IMR-90 (cell line): ENCODE measurements around the gene AGBL5. TPM values are rescaled to one million over a fixed set of nuclear protein-coding genes. Genes with fewer than 3 reads are reported as not detected.

ENCODE experiments used
- ATAC-seq: fragments of 200-7000 bp; cut with Tn5 transposase; 2 replicates; pipeline ENCODE4 v1.9.1; 2020; ENCODE audit warnings: low read depth, mild to moderate bottlenecking, moderate library complexity
- BruUV-seq: library from RNA; stranded (reverse); fragments of 400-500 nt; replicated peaks from 2 replicates; lab custom pipeline; 2021; lab: Mats Ljungman, UMichigan
- CTCF ChIA-PET: fragments of 300-600 bp; formaldehyde crosslinking; extraction: SDS; loops from one replicate; lab custom pipeline; 2021; ENCODE audit warnings: antibody characterized with exemption; lab: Yijun Ruan, JAX
- POLR2A ChIA-PET: fragments of 300-600 bp; sonication (Branson Sonifier 250); formaldehyde crosslinking; loops from one replicate; lab custom pipeline; 2022; ENCODE audit warnings: antibody characterized with exemption; ENCODE audit not compliant: unreplicated experiment; lab: Charles Lee
- DNase-seq: peaks from one replicate; pipeline ENCODE4 v3.0.0; 2013
- H2AFZ ChIP-seq: replicated peaks from 2 replicates; pipeline ENCODE3; 2013; ENCODE audit warnings: low read length, mild to moderate bottlenecking; ENCODE audit not compliant: poor library complexity
- H2AK5ac ChIP-seq: 2 replicates; pipeline ENCODE4 v1.6.1; 2013; ENCODE audit warnings: low read depth, low read length, inconsistent platforms
- H2AK9ac ChIP-seq: replicated peaks from 2 replicates; pipeline ENCODE3; 2013; ENCODE audit warnings: mild to moderate bottlenecking, low read depth, low read length, moderate library complexity; ENCODE audit not compliant: poor library complexity
- H2BK120ac ChIP-seq: 2 replicates; pipeline ENCODE4 v1.6.1; 2013; ENCODE audit warnings: low read depth, low read length, inconsistent platforms
- H2BK15ac ChIP-seq: 3 replicates; pipeline ENCODE4 v1.6.1; 2013; ENCODE audit warnings: low read depth, low read length, inconsistent platforms
- H2BK20ac ChIP-seq: 2 replicates; pipeline ENCODE4 v1.6.1; 2013; ENCODE audit warnings: low read depth, mild to moderate bottlenecking, inconsistent platforms, low read length, moderate library complexity
- H2BK5ac ChIP-seq: 2 replicates; pipeline ENCODE4 v1.6.1; 2013; ENCODE audit warnings: mild to moderate bottlenecking, low read depth, low read length, inconsistent platforms; ENCODE audit not compliant: poor library complexity, severe bottlenecking
- H3K14ac ChIP-seq: replicated peaks from 2 replicates; pipeline ENCODE4 v1.6.1; 2013; ENCODE audit warnings: low read depth, low read length, inconsistent platforms
- H3K18ac ChIP-seq: 2 replicates; pipeline ENCODE4 v1.6.1; 2013; ENCODE audit warnings: low read depth, low read length, control low read depth
- H3K23ac ChIP-seq: 2 replicates; pipeline ENCODE4 v1.6.1; 2013; ENCODE audit warnings: low read depth, low read length, inconsistent platforms
- H3K27ac ChIP-seq: 2 replicates; pipeline ENCODE4 v1.5.1; 2013; ENCODE audit warnings: mild to moderate bottlenecking, control low read depth, low read length; ENCODE audit not compliant: insufficient read depth
- H3K27me3 ChIP-seq: 2 replicates; pipeline ENCODE4 v1.6.1; 2013; ENCODE audit warnings: low read length; ENCODE audit not compliant: control insufficient read depth, insufficient read depth
- H3K36me3 ChIP-seq: 2 replicates; pipeline ENCODE4 v1.6.1; 2013; ENCODE audit warnings: low read length, mixed read lengths; ENCODE audit not compliant: control insufficient read depth, insufficient read depth
- H3K4ac ChIP-seq: 2 replicates; pipeline ENCODE4 v1.6.1; 2013; ENCODE audit warnings: low read depth, low read length, inconsistent platforms
- H3K4me1 ChIP-seq: 2 replicates; pipeline ENCODE4 v1.6.1; 2013; ENCODE audit warnings: low read length, mixed read lengths; ENCODE audit not compliant: control insufficient read depth, insufficient read depth
- H3K4me2 ChIP-seq: 2 replicates; pipeline ENCODE4 v1.6.1; 2013; ENCODE audit warnings: low read depth, mild to moderate bottlenecking, control low read depth, low read length, moderate library complexity
- H3K4me3 ChIP-seq: 2 replicates; pipeline ENCODE4 v1.5.1; 2013; ENCODE audit warnings: low read depth, mild to moderate bottlenecking, control low read depth, low read length, moderate library complexity; ENCODE audit not compliant: insufficient read depth
- H3K56ac ChIP-seq: 2 replicates; pipeline ENCODE4 v1.6.1; 2013; ENCODE audit warnings: low read length, inconsistent platforms; ENCODE audit not compliant: insufficient read depth; ENCODE audit errors: extremely low read depth
- H3K79me1 ChIP-seq, 2 experiments: 2 replicates each; pipeline ENCODE4 v1.6.1; 2013; ENCODE audit warnings: low read length in 2 of 2, inconsistent platforms in 1 of 2, low read depth in 1 of 2
- H3K9ac ChIP-seq: 2 replicates; pipeline ENCODE4 v1.6.1; 2013; ENCODE audit warnings: low read depth, low read length, control low read depth
- H3K9me1 ChIP-seq: 2 replicates; pipeline ENCODE4 v1.6.1; 2013; ENCODE audit warnings: low read length, inconsistent platforms; ENCODE audit not compliant: insufficient read depth
- H3K9me3 ChIP-seq: 2 replicates; pipeline ENCODE4 v1.6.1; 2013; ENCODE audit warnings: low read length; ENCODE audit not compliant: control insufficient read depth, insufficient read depth
- H4K20me1 ChIP-seq: 2 replicates; pipeline ENCODE4 v1.6.1; 2013; ENCODE audit warnings: low read length, inconsistent platforms; ENCODE audit not compliant: insufficient read depth
- H4K5ac ChIP-seq: 2 replicates; pipeline ENCODE4 v1.6.1; 2013; ENCODE audit warnings: mild to moderate bottlenecking, low read depth, low read length, control low read depth
- H4K8ac ChIP-seq, 2 experiments: 2 replicates each; pipeline ENCODE4 v1.6.1; 2013; ENCODE audit warnings: low read depth in 2 of 2, low read length in 2 of 2, control low read depth in 1 of 2, inconsistent platforms in 1 of 2
- H4K91ac ChIP-seq: 2 replicates; pipeline ENCODE4 v1.6.1; 2013; ENCODE audit warnings: low read depth, low read length, inconsistent platforms; ENCODE audit not compliant: insufficient read depth
- CHD1 ChIP-seq: IDR thresholded peaks from 2 replicates; pipeline ENCODE4 v1.6.1; 2012; ENCODE audit warnings: low read depth, low read length, improper control_type of control experiment
- CTCF ChIP-seq: conservative IDR thresholded peaks from 2 replicates; pipeline ENCODE4 v1.5.1; 2012; ENCODE audit warnings: mild to moderate bottlenecking, low read depth, low read length, improper control_type of control experiment
- ELK1 ChIP-seq: fragments of 150-350 bp; IDR thresholded peaks from 2 replicates; pipeline ENCODE4 v1.6.1; 2016; ENCODE audit warnings: low read depth, mild to moderate bottlenecking, low read length, moderate library complexity, borderline replicate concordance
- FOS ChIP-seq: fragments of 150-350 bp; IDR thresholded peaks from 2 replicates; pipeline ENCODE4 v1.6.1; 2016; ENCODE audit warnings: low read depth, low read length
- MAZ ChIP-seq: IDR thresholded peaks from 2 replicates; pipeline ENCODE4 v1.6.1; 2012; ENCODE audit warnings: low read depth, mild to moderate bottlenecking, low read length, improper control_type of control experiment, moderate library complexity, borderline replicate concordance
- NFE2L2 ChIP-seq: fragments of 150-350 bp; IDR thresholded peaks from 2 replicates; pipeline ENCODE4 v1.6.1; 2016; ENCODE audit warnings: low read depth, mild to moderate bottlenecking, low read length
- RCOR1 ChIP-seq: IDR thresholded peaks from 2 replicates; pipeline ENCODE4 v1.6.1; 2012; ENCODE audit warnings: mild to moderate bottlenecking, low read length, improper control_type of control experiment; ENCODE audit not compliant: insufficient replicate concordance
- WGBS, 2 experiments: methylation state at CpG; one replicate each; pipeline versions ENCODE4 v1.1.5 to v1.1.7; 2013; ENCODE audit warnings: missing lambda C conversion rate in 2 of 2; ENCODE audit not compliant: insufficient read length in 1 of 2; ENCODE audit errors: extremely low coverage in 2 of 2; 5-methylcytosine and 5-hydroxymethylcytosine counted together
- dilution Hi-C: fragments of 300-500 bp; cut with HindIII; formaldehyde crosslinking; loops from one replicate; pipeline ENCODE4 v1.14.3; 2018; ENCODE audit warnings: low sequenced_read_pairs; ENCODE audit not compliant: unreplicated experiment
- in situ Hi-C: fragments of 300-500 bp; cut with MboI; formaldehyde crosslinking; loops from 3 replicates; pipeline ENCODE4 v1.14.3; 2019; ENCODE audit warnings: low sequenced_read_pairs, inconsistent platforms, mixed read lengths
- intact Hi-C: fragments of 100-400 bp; cut with micrococcal nuclease; formaldehyde crosslinking; loops from 2 replicates; pipeline ENCODE4 v1.10.0; 2022
- polyA plus RNA-seq, 3 experiments: library from polyadenylated mRNA; depleted of rRNA; stranded (reverse); fragments of >200 nt; gene quantifications; 2 replicates each; pipeline ENCODE4 v1.2.3, GENCODE V29; 2012; ENCODE audit warnings: low replicate concordance in 1 of 3
- total RNA-seq: library from RNA; depleted of rRNA; stranded (reverse); fragments of >200 nt; gene quantifications from 2 replicates; pipeline ENCODE4 v1.2.3, GENCODE V29; 2012

The AGBL5 gene
- total and polyA plus RNA-seq, 2 of the 4 experiments (the other 2 are of a cell fraction) = 19.0 to 26.2 TPM

GRCh38 chr2:27024812-27025211 lies 26.7 kb upstream of the AGBL5 start:
- H2AFZ ChIP-seq = no peak overlapping the region
- peaks cover 13% of the 10 kb centered on the region for H3K9me1 ChIP-seq
- H3K79me1 ChIP-seq = peaks cover 15 to 41% of the 10 kb centered on the region in 2 experiments
- TF ChIP-seq CHD1 = no peak
- no peak for TF ChIP-seq MAZ
- no peak for TF ChIP-seq FOS
- TF ChIP-seq RCOR1 = no peak
- TF ChIP-seq NFE2L2 = no peak
- no peak for TF ChIP-seq CTCF
- TF ChIP-seq ELK1 = no peak
- no peak overlapping the region for H3K4ac ChIP-seq
- in situ Hi-C loops = no loop called here
- no peak overlapping the region for H3K14ac ChIP-seq
- H3K27me3 ChIP-seq = no peaks in the 10 kb centered on the region
- H2AK5ac ChIP-seq = no peak overlapping the region
- no peak overlapping the region for H2BK5ac ChIP-seq
- ChIA-PET CTCF (interaction anchor here (0.8 kb wide), 1 partner anchor 8 kb away, joined by 3 read pairs; no protein-coding TSS in a partner anchor), POLR2A (no interaction called here)
- no peak overlapping the region for H2BK15ac ChIP-seq
- no peak overlapping the region for H3K4me2 ChIP-seq
- H4K20me1 ChIP-seq = peaks cover 18% of the 10 kb centered on the region; the same call in 1 of the 2 replicates
- H3K36me3 ChIP-seq = peaks cover 44% of the 10 kb centered on the region
- no peak overlapping the region for H4K8ac ChIP-seq
- no peak for ATAC-seq
- H3K9ac ChIP-seq = no peak overlapping the region
- no peak overlapping the region for H3K23ac ChIP-seq
- H4K5ac ChIP-seq = no peak overlapping the region
- no peak overlapping the region for H3K4me3 ChIP-seq
- DNase-seq = no peak
- peaks cover 12% of the 10 kb centered on the region; the same call in 1 of the 2 replicates for H3K4me1 ChIP-seq
- no peak overlapping the region for H3K56ac ChIP-seq
- no peak overlapping the region for H2BK20ac ChIP-seq
- no peak overlapping the region for H2AK9ac ChIP-seq
- intact Hi-C loops = no loop called here
- H4K91ac ChIP-seq = no peak overlapping the region
- H3K18ac ChIP-seq = no peak overlapping the region
- dilution Hi-C loops = no loop called here
- H2BK120ac ChIP-seq = no peak overlapping the region
- 92% methylated on average over 7 of the region's 12 CpGs; no CpG with 5 or more reads in 1 of the 2 experiments for WGBS, 2 experiments
- no TSS peak for BruUV-seq
- H3K27ac ChIP-seq = no peak overlapping the region
- H3K9me3 ChIP-seq = no peaks in the 10 kb centered on the region
